Ascending aorta (tissue), 2 donors: ENCODE results near the gene DDX52. TPM values are rescaled to one million over a fixed set of nuclear protein-coding genes. Genes with fewer than 3 reads are reported as not detected.

ENCODE experiments used
- DNase-seq, 2 donors: peaks; one replicate each; pipeline ENCODE4 v3.0.0-alpha.2; 2019; ENCODE audit warnings: low spot score in 2 of 2
- H3K27ac ChIP-seq, 2 donors: fragments of 200-600 bp; sonication (generic); one replicate each; pipeline ENCODE4 v1.5.1; 2016 to 2017; ENCODE audit warnings: mild to moderate bottlenecking in 1 of 2
- H3K27me3 ChIP-seq: fragments of 200-600 bp; sonication (generic); one replicate; pipeline ENCODE4 v1.5.1; 2017
- H3K36me3 ChIP-seq, 2 donors: fragments of 200-600 bp; sonication (generic); one replicate each; pipeline ENCODE4 v1.5.1; 2016
- H3K4me1 ChIP-seq, 2 donors: fragments of 200-600 bp; sonication (generic); one replicate each; pipeline ENCODE4 v1.5.1; 2016 to 2017; ENCODE audit warnings: mild to moderate bottlenecking in 1 of 2
- H3K4me3 ChIP-seq, 2 donors: fragments of 200-600 bp; sonication (generic); one replicate each; pipeline ENCODE4 v1.5.1; 2016 to 2017; ENCODE audit warnings: mild to moderate bottlenecking in 1 of 2
- H3K9me3 ChIP-seq, 2 donors: fragments of 200-600 bp; sonication (generic); one replicate each; pipeline ENCODE4 v1.5.1; 2016
- CTCF ChIP-seq, 3 experiments: fragments of 200-600 bp in 2 of 3; fragments of 450-650 bp in 1 of 3; sonication (generic) in 2 of 3; IDR thresholded peaks; one replicate each; pipeline ENCODE4 v1.5.1; 2016 to 2019; ENCODE audit warnings: antibody characterized with exemption in 3 of 3, mild to moderate bottlenecking in 1 of 3, moderate library complexity in 1 of 3
- intact Hi-C: fragments of 100-400 bp; cut with DNase I; formaldehyde crosslinking; loops from one replicate; pipeline ENCODE4 v1.15.1; 2023
- total RNA-seq: library from RNA; depleted of rRNA; stranded (reverse); fragments of >200 nt; gene quantifications from one replicate; pipeline ENCODE4 v1.1.0, GENCODE V29; 2016

The DDX52 gene
- total RNA-seq, 1 donor from 2014 or later: 12.6 TPM

GRCh38 chr17:37662353-37662752 is 19.1 kb upstream of the DDX52 start:
- Histone ChIP-seq H3K9me3 (no peaks in the 10 kb centered on the region), H3K4me1 (no peaks in the 10 kb centered on the region), H3K27me3 (no peaks in the 10 kb centered on the region), H3K4me3 (no peak overlapping the region), H3K36me3 (no peaks in the 10 kb centered on the region), H3K27ac (no peak overlapping the region)
- DNase-seq: no peak
- no peak for TF ChIP-seq CTCF (IDR thresholded peaks at IDR 0.05)
- intact Hi-C loops: no loop called here

- Histone ChIP-seq H3K4me3 (no peak overlapping the region), H3K9me3 (no peaks in the 10 kb centered on the region), H3K36me3 (no peaks in the 10 kb centered on the region), H3K27ac (no peak overlapping the region), H3K4me1 (no peaks in the 10 kb centered on the region), H3K27me3 (no peaks in the 10 kb centered on the region)
- intact Hi-C loops: no loop called here
- TF ChIP-seq CTCF (IDR thresholded peaks at IDR 0.05): no peak
- DNase-seq: no peak
Observed at GRCh38 chr17:37661400-37662014, 18.3 kb upstream of the DDX52 start.

- TF ChIP-seq CTCF (IDR thresholded peaks at IDR 0.05): no peak
- Histone ChIP-seq H3K27ac (no peak overlapping the region), H3K9me3 (no peaks in the 10 kb centered on the region), H3K4me3 (no peak overlapping the region), H3K27me3 (no peaks in the 10 kb centered on the region), H3K4me1 (no peaks in the 10 kb centered on the region), H3K36me3 (no peaks in the 10 kb centered on the region)
- intact Hi-C loops: no loop called here
- no peak for DNase-seq
Observed at GRCh38 chr17:37659925-37660324, 16.7 kb upstream of the DDX52 start.

- Histone ChIP-seq H3K27ac (no peak overlapping the region), H3K4me1 (no peaks in the 10 kb centered on the region), H3K9me3 (no peaks in the 10 kb centered on the region), H3K4me3 (no peak overlapping the region), H3K36me3 (no peaks in the 10 kb centered on the region), H3K27me3 (no peaks in the 10 kb centered on the region)
- intact Hi-C loops: no loop called here
- TF ChIP-seq CTCF (IDR thresholded peaks at IDR 0.05): no peak
- DNase-seq: no peak
Observed at GRCh38 chr17:37657202-37657601, 14.0 kb upstream of the DDX52 start.

GRCh38 chr17:37651849-37652248 is 8.6 kb upstream of the DDX52 start:
- H3K27ac ChIP-seq: no peak overlapping the region
- H3K4me1 ChIP-seq: no peaks in the 10 kb centered on the region
- intact Hi-C loops: no loop called here
- no peak overlapping the region for H3K4me3 ChIP-seq
- H3K27me3 ChIP-seq: no peaks in the 10 kb centered on the region
- no peaks in the 10 kb centered on the region for H3K9me3 ChIP-seq
- H3K36me3 ChIP-seq: no peaks in the 10 kb centered on the region
- TF ChIP-seq CTCF (IDR thresholded peaks at IDR 0.05): no peak
- DNase-seq: no peak
